Esophagus muscularis mucosa (tissue), 4 donors: ENCODE data around the gene BRMS1L. TPM values are rescaled to one million over a fixed set of nuclear protein-coding genes. Genes with fewer than 3 reads are reported as not detected.

Source experiments
- DNase-seq: peaks from one replicate; pipeline ENCODE4 v3.0.0-alpha.2; 2017; ENCODE audit errors: extremely low spot score
- H3K27ac ChIP-seq, 4 donors: fragments of 200-600 bp; sonication (generic); replicated peaks in 1 of 4; 1 replicate in 3 of 4; 2 replicates in 1 of 4; pipeline ENCODE4 v1.5.1; 2016 to 2019; ENCODE audit warnings: mild to moderate bottlenecking in 1 of 4
- H3K27me3 ChIP-seq, 4 donors: fragments of 200-600 bp; sonication (generic); one replicate each; pipeline versions ENCODE4 v1.5.1 to v1.6.0; 2016 to 2019
- H3K36me3 ChIP-seq, 4 donors: fragments of 200-600 bp; sonication (generic); one replicate each; pipeline ENCODE4 v1.5.1; 2016 to 2019
- H3K4me1 ChIP-seq, 4 donors: fragments of 200-600 bp; sonication (generic); one replicate each; pipeline ENCODE4 v1.5.1; 2016 to 2019
- H3K4me3 ChIP-seq, 4 donors: fragments of 200-600 bp; sonication (generic); 1 replicate in 2 of 4; 2 replicates in 2 of 4; pipeline ENCODE4 v1.5.1; 2016 to 2019; ENCODE audit warnings: mild to moderate bottlenecking in 4 of 4, moderate library complexity in 1 of 4
- H3K9me3 ChIP-seq, 4 donors: fragments of 200-600 bp; sonication (generic); 1 replicate in 3 of 4; 2 replicates in 1 of 4; pipeline ENCODE4 v1.5.1; 2016 to 2019
- EP300 ChIP-seq: sonication (generic); formaldehyde crosslinking; IDR thresholded peaks from one replicate; pipeline ENCODE4 v1.6.1; 2017; ENCODE audit warnings: antibody characterized with exemption
- POLR2A ChIP-seq: fragments of 450-650 bp; IDR thresholded peaks from one replicate; pipeline ENCODE4 v1.6.1; 2017; ENCODE audit warnings: antibody characterized with exemption, moderate library complexity, mild to moderate bottlenecking, low read depth
- POLR2AphosphoS5 ChIP-seq, 2 donors: sonication (generic); formaldehyde crosslinking; IDR thresholded peaks; one replicate each; pipeline ENCODE4 v1.6.1; 2017; ENCODE audit warnings: antibody characterized with exemption in 2 of 2
- WGBS: methylation state at CpG from one replicate; pipeline ENCODE4 v1.1.5; 2018; 5-methylcytosine and 5-hydroxymethylcytosine counted together
- intact Hi-C: fragments of 100-400 bp; cut with DNase I; formaldehyde crosslinking; loops from one replicate; pipeline ENCODE4 v1.15.1; 2023
- total RNA-seq, 4 donors: library from RNA; depleted of rRNA; stranded (reverse); fragments of >200 nt; gene quantifications; one replicate each; pipeline versions ENCODE4 v1.1.0 to v1.2.1, GENCODE V29; 2016
- TF ChIP-seq, protein P1 (sequence below), 3 experiments: fragments of 200-600 bp in 2 of 3; fragments of 450-650 bp in 1 of 3; sonication (generic) in 2 of 3; IDR thresholded peaks; one replicate each; pipeline ENCODE4 v1.5.1; 2017 to 2019; ENCODE audit warnings: antibody characterized with exemption in 3 of 3, mild to moderate bottlenecking in 2 of 3, moderate library complexity in 1 of 3

The BRMS1L gene
- total RNA-seq, 4 donors from 2014 or later, result 5.0 to 8.0 (median 6.9) TPM

GRCh38 chr14:35855876-35856481 lies 29.8 kb downstream of the BRMS1L start:
- Histone ChIP-seq H3K36me3 (peaks cover 5 to 13% (median 7%) of the 10 kb centered on the region in 4 donors), H3K4me3 (no peak overlapping the region), H3K4me1 (peaks cover 0 to 4% (median 0%) of the 10 kb centered on the region in 4 donors), H3K9me3 (no peaks in the 10 kb centered on the region), H3K27me3 (no peaks in the 10 kb centered on the region), H3K27ac (no peak overlapping the region)
- intact Hi-C loops, result no loop called here
- no peak for DNase-seq
- no peak for TF ChIP-seq POLR2A
- no peak for TF ChIP-seq EP300
- TF ChIP-seq, protein P1, sequence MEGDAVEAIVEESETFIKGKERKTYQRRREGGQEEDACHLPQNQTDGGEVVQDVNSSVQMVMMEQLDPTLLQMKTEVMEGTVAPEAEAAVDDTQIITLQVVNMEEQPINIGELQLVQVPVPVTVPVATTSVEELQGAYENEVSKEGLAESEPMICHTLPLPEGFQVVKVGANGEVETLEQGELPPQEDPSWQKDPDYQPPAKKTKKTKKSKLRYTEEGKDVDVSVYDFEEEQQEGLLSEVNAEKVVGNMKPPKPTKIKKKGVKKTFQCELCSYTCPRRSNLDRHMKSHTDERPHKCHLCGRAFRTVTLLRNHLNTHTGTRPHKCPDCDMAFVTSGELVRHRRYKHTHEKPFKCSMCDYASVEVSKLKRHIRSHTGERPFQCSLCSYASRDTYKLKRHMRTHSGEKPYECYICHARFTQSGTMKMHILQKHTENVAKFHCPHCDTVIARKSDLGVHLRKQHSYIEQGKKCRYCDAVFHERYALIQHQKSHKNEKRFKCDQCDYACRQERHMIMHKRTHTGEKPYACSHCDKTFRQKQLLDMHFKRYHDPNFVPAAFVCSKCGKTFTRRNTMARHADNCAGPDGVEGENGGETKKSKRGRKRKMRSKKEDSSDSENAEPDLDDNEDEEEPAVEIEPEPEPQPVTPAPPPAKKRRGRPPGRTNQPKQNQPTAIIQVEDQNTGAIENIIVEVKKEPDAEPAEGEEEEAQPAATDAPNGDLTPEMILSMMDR (IDR thresholded peaks at IDR 0.05), result no peak
- no peak for TF ChIP-seq POLR2AphosphoS5 (IDR thresholded peaks at IDR 0.05)
- 77% methylated on average over 6 of the region's 6 CpGs for WGBS

DNA sequence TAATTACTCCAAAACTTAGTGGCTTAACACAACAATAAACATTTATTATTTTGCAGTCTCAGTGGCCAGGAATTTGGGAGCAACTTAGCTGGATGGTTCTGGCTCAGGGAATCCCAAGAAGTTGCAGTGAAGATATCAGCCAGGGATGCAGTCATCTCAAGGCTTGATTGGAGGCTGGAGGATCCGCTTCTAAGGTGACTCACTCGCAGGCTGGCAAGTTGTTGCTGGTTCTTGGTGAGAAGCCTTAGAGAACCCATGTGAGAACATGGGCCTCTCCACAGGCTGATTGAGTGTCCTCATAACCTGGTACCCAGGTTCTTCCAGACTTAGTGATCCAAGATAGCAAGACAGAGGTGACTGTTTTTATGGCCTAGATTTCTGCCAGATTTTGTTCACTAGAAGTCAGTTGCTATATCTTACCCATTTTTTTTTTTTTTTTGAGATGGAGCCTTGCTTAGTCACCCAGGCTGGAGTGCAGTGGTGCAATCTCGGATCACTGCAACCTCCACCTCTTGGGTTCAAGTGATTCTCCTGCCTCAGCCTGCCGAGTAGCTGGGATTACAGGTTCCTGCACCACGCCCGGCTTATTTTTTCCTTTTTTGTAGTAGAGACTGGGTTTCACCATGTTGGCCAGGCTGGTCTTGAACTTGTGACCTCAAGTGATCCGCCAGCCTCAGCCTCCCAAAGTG lies 32.5 kb downstream of the BRMS1L start:
- H3K4me1 ChIP-seq, result peaks cover 0 to 4% (median 0%) of the 10 kb centered on the region in 4 donors
- H3K27ac ChIP-seq, result no peak overlapping the region
- intact Hi-C loops, result no loop called here
- no peaks in the 10 kb centered on the region for H3K9me3 ChIP-seq
- DNase-seq, result no peak
- H3K36me3 ChIP-seq, result peaks cover 11 to 27% (median 16%) of the 10 kb centered on the region in 4 donors
- H3K4me3 ChIP-seq, result no peak overlapping the region
- no peaks in the 10 kb centered on the region for H3K27me3 ChIP-seq
- TF ChIP-seq POLR2A, result no peak
- no peak for TF ChIP-seq POLR2AphosphoS5 (IDR thresholded peaks at IDR 0.05)
- no peak for TF ChIP-seq EP300
- TF ChIP-seq, protein P1 (IDR thresholded peaks at IDR 0.05), result no peak
- 94% methylated on average over 7 of the region's 7 CpGs for WGBS

- Histone ChIP-seq H3K27me3 (no peaks in the 10 kb centered on the region), H3K36me3 (peaks cover 14 to 43% (median 24%) of the 10 kb centered on the region in 4 donors), H3K9me3 (no peaks in the 10 kb centered on the region), H3K4me1 (peaks cover 0 to 4% (median under 1%) of the 10 kb centered on the region in 4 donors), H3K4me3 (no peak overlapping the region), H3K27ac (no peak overlapping the region)
- DNase-seq, result no peak
- WGBS, result 72% methylated on average over 3 of the region's 3 CpGs
- intact Hi-C loops, result no loop called here
- no peak for TF ChIP-seq EP300
- TF ChIP-seq POLR2A, result no peak
- TF ChIP-seq, protein P1 (IDR thresholded peaks at IDR 0.05), result no peak
- no peak for TF ChIP-seq POLR2AphosphoS5 (IDR thresholded peaks at IDR 0.05)
These were observed 35.2 kb downstream of the BRMS1L start for GRCh38 chr14:35861204-35861868.

DNA sequence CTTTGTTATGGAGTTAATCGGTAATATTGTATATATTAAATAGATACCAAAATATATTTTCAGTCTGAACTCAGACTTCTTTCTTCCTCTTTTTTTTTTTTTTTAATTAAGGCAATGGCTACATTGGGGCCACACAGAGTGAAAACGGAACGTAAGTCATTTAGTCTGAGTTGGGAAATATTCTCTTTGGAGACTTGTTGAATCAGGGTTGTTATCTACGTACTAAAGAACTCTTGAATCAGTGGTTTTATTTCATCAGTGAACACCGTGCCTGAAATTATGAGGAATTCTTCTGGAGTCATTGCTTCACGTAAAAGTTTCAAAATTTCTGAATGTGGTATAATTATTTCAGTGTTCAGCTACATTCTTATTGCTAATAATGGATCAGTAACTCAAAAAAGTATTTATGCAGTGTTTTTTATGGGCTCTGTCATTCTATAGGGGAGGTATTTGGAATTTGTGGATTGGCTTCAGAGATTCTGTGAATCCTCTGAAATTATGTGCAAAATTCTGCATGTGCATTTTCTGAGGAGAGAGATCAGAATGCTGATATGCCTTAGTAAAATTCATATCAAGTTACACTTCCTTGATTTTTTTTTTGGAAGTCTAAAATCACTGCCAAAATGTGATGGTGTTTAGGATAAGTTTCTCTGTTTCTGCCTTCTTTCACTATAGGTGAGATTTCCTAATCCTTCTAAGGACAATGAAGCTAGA lies 39.6 kb downstream of the BRMS1L start:
- H3K4me3 ChIP-seq, result no peak overlapping the region
- WGBS, result 90% methylated on average over 6 of the region's 6 CpGs
- no peak overlapping the region for H3K27ac ChIP-seq
- no peaks in the 10 kb centered on the region for H3K27me3 ChIP-seq
- peaks cover 0 to 17% (median 7%) of the 10 kb centered on the region in 4 donors for H3K4me1 ChIP-seq
- no peaks in the 10 kb centered on the region for H3K9me3 ChIP-seq
- no peak for DNase-seq
- intact Hi-C loops, result no loop called here
- peaks cover 14 to 34% (median 24%) of the 10 kb centered on the region in 4 donors for H3K36me3 ChIP-seq
- no peak for TF ChIP-seq EP300
- no peak for TF ChIP-seq POLR2AphosphoS5 (IDR thresholded peaks at IDR 0.05)
- TF ChIP-seq, protein P1 (IDR thresholded peaks at IDR 0.05), result no peak
- TF ChIP-seq POLR2A, result no peak
